HepG2 (cell line): ENCODE data around the gene MIGA2. TPM values are rescaled to one million over a fixed set of nuclear protein-coding genes. Genes with fewer than 3 reads are reported as not detected.
A peak's percentile ranks its signal among the peaks of the same experiment; 100 is the strongest.

ENCODE experiments used
- ADNP ChIP-seq: sonication (generic); formaldehyde crosslinking; IDR thresholded peaks from 2 replicates; pipeline ENCODE4 v1.4.0; 2020; ENCODE audit warnings: missing genetic modification reagents
- ATRX ChIP-seq: sonication (generic); formaldehyde crosslinking; IDR thresholded peaks from 2 replicates; pipeline ENCODE4 v1.4.0; 2020; ENCODE audit warnings: missing genetic modification reagents, borderline replicate concordance
- CERS6 ChIP-seq: sonication (generic); formaldehyde crosslinking; IDR thresholded peaks from 2 replicates; pipeline ENCODE4 v1.5.0; 2020; ENCODE audit warnings: missing genetic modification reagents
- EEA1 ChIP-seq: sonication (generic); formaldehyde crosslinking; IDR thresholded peaks from 2 replicates; pipeline ENCODE4 v1.5.1; 2020; ENCODE audit warnings: mild to moderate bottlenecking, missing genetic modification reagents, borderline replicate concordance
- HBP1 ChIP-seq: IDR thresholded peaks from 2 replicates; pipeline ENCODE4 v1.6.1; 2016; ENCODE audit warnings: low read depth, control low read depth
- KLF9 ChIP-seq: IDR thresholded peaks from 2 replicates; pipeline ENCODE4 v1.6.1; 2016; ENCODE audit warnings: low read depth
- LBX2 ChIP-seq: sonication (generic); formaldehyde crosslinking; IDR thresholded peaks from 2 replicates; pipeline ENCODE4 v1.5.0; 2020; ENCODE audit warnings: missing genetic modification reagents, mild to moderate bottlenecking, borderline replicate concordance
- SMAD3 ChIP-seq: sonication (generic); formaldehyde crosslinking; IDR thresholded peaks from 2 replicates; pipeline ENCODE4 v1.4.0; 2020; ENCODE audit warnings: missing genetic modification reagents
- THAP8 ChIP-seq: sonication (generic); formaldehyde crosslinking; IDR thresholded peaks from 2 replicates; pipeline ENCODE4 v1.5.1; 2020; ENCODE audit warnings: missing genetic modification reagents, mild to moderate bottlenecking, borderline replicate concordance
- ZFAT ChIP-seq: sonication (generic); formaldehyde crosslinking; conservative IDR thresholded peaks from 2 replicates; pipeline ENCODE4 v1.8.1; 2023; ENCODE audit warnings: missing genetic modification reagents, inconsistent platforms
- ZHX1 ChIP-seq: sonication (generic); formaldehyde crosslinking; IDR thresholded peaks from 2 replicates; pipeline ENCODE4 v1.8.1; 2022; ENCODE audit warnings: low read depth, mild to moderate bottlenecking, missing genetic modification reagents
- ZNF280D ChIP-seq: sonication (generic); formaldehyde crosslinking; IDR thresholded peaks from 2 replicates; pipeline ENCODE4 v1.5.1; 2020; ENCODE audit warnings: mild to moderate bottlenecking, missing genetic modification reagents
- ZNF292 ChIP-seq: sonication (generic); formaldehyde crosslinking; IDR thresholded peaks from 2 replicates; pipeline ENCODE4 v1.8.1; 2022; ENCODE audit warnings: mild to moderate bottlenecking, low read depth, missing genetic modification reagents, borderline replicate concordance
- ZNF512 ChIP-seq: sonication (generic); formaldehyde crosslinking; IDR thresholded peaks from 2 replicates; pipeline ENCODE4 v1.4.0; 2020; ENCODE audit warnings: mild to moderate bottlenecking, missing genetic modification reagents
- ZNF513 ChIP-seq: sonication (generic); formaldehyde crosslinking; conservative IDR thresholded peaks from 2 replicates; pipeline ENCODE4 v1.5.0; 2020; ENCODE audit warnings: missing genetic modification reagents
- ZNF562 ChIP-seq: sonication (generic); formaldehyde crosslinking; IDR thresholded peaks from 2 replicates; pipeline ENCODE4 v1.8.0; 2022; ENCODE audit warnings: missing genetic modification reagents, borderline replicate concordance
- polyA plus RNA-seq, 8 experiments: library from polyadenylated mRNA; depleted of rRNA in 3 of 8; stranded (reverse) in 7 of 8; unstranded in 1 of 8; fragments of >200 nt; fragmentation: Illumina TruSeq in 4 of 8; extraction: Trizol in 4 of 8; gene quantifications; 2 replicates each; pipeline versions ENCODE4 v1.2.1 to v1.2.3, GENCODE V29; 2011 to 2016; ENCODE audit warnings: low read depth in 4 of 8, missing spikeins in 1 of 8, mixed read lengths in 1 of 8; ENCODE audit not compliant: insufficient read depth in 1 of 8
- total RNA-seq, 5 experiments: library from RNA; depleted of rRNA; stranded (reverse); fragments of >200 nt; fragmentation: Illumina TruSeq; extraction: Trizol; gene quantifications; 2 replicates each; pipeline ENCODE4 v1.2.3, GENCODE V29; 2016; ENCODE audit warnings: low read depth in 1 of 5

MIGA2 gene
- total and polyA plus RNA-seq, 2 of the 13 experiments (the other 11 are each of a cell fraction or from before 2014, with no cell fraction given): 10.8 to 17.1 TPM

- TF ChIP-seq THAP8 (no peak), ATRX (CRISPR knock-in tag) (no peak), SMAD3 (no peak), EEA1 (CRISPR knock-in tag) (no peak), ZFAT (no peak), LBX2 (CRISPR knock-in tag) (no peak), ZNF292 (CRISPR knock-in tag) (peak; percentile 95; the same call in 1 of the 2 replicates), ADNP (no peak), ZNF562 (CRISPR knock-in tag) (no peak), ZNF280D (CRISPR knock-in tag) (peak; percentile 30; the same call in 1 of the 2 replicates), KLF9 (CRISPR knock-in tag) (no peak), ZNF513 (no peak), HBP1 (CRISPR knock-in tag) (no peak), ZHX1 (CRISPR knock-in tag) (0 out of 2 replicates have a peak, but pooled peaks have one; percentile 27), CERS6 (no peak), ZNF512 (no peak)
Measured at GRCh38 chr9:129064499-129064908, 28.1 kb downstream of the MIGA2 start (continued).
